Memory B cell (primary cell): ENCODE results near the gene ARG1.
"Not testable (repeated sequence)": the region's sequence is repeated elsewhere in the genome, so short reads cannot be mapped to it uniquely, and the experiment has no call there.

Source experiments
- ATAC-seq: fragments of 150-1000 bp; cut with Tn5 transposase; 2 replicates; pipeline ENCODE4 v1.10.0; 2021; ENCODE audit warnings: low read depth, mild to moderate bottlenecking, moderate library complexity
- DNase-seq, 2 donors: peaks; one replicate each; pipeline ENCODE4 v3.0.0; 2022; ENCODE audit warnings: low spot score in 2 of 2
- H3K27ac Mint-ChIP-seq: one replicate; pipeline ENCODE4 v1.8.0; 2022; ENCODE audit warnings: mild to moderate bottlenecking, moderate library complexity, mixed read lengths
- H3K27me3 Mint-ChIP-seq: one replicate; pipeline ENCODE4 v1.8.0; 2022; ENCODE audit warnings: mixed read lengths
- H3K36me3 Mint-ChIP-seq: one replicate; pipeline ENCODE4 v1.8.0; 2022; ENCODE audit warnings: mild to moderate bottlenecking, mixed read lengths
- H3K4me1 Mint-ChIP-seq: one replicate; pipeline ENCODE4 v1.8.0; 2022; ENCODE audit warnings: mixed read lengths
- H3K4me3 Mint-ChIP-seq: one replicate; pipeline ENCODE4 v1.8.0; 2022; ENCODE audit warnings: mild to moderate bottlenecking, moderate library complexity, mixed read lengths
- H3K9me3 Mint-ChIP-seq: one replicate; pipeline ENCODE4 v1.8.0; 2022; ENCODE audit warnings: mixed read lengths

ARG1 gene

DNA sequence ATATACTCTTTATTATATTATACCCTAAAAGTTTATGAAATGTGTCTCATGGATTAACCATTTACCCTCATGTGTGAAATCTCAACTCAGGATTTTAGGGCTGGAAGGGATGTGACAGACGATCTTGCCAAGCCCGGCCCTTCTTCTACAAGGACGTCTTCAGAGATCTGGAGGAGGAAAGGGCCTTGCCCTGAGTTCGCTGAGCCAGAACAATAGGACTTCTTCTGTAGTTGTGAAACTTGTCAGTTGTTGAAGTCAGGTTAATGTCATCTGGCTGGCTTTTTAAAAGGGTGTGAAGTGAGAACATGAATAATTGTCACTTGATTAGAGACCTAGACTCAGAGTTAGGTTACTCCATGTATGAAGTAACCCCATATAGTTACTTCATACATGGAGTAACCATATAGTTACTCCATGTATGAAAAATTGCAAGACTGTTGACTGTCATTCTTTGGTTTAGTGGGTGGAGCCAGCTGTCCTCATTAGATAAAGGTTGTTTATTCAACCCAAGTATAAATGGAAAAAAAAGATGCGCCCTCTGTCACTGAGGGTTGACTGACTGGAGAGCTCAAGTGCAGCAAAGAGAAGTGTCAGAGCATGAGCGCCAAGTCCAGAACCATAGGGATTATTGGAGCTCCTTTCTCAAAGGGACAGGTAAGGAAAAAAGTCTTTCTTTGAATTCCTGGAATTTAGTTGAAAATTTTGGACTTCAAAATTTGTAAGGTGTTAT is at the start of gene ARG1:
Gene ARG1, plus strand, starts transcription at position 541 of the 730 bp plus-strand sequence. Its CDS starts 57 bp downstream, at position 598.
- no peaks in the 10 kb centered on the region for H3K27me3 Mint-ChIP-seq
- peak within 1 kb of the TSS; percentile 42 for H3K27ac Mint-ChIP-seq
- ATAC-seq = no peak
- no peaks in the 10 kb centered on the region for H3K4me1 Mint-ChIP-seq
- peaks cover 29% of the 10 kb centered on the region for H3K36me3 Mint-ChIP-seq
- no peak for DNase-seq
- no peak within 1 kb of the TSS for H3K4me3 Mint-ChIP-seq
- H3K9me3 Mint-ChIP-seq = no peaks in the 10 kb centered on the region

DNA sequence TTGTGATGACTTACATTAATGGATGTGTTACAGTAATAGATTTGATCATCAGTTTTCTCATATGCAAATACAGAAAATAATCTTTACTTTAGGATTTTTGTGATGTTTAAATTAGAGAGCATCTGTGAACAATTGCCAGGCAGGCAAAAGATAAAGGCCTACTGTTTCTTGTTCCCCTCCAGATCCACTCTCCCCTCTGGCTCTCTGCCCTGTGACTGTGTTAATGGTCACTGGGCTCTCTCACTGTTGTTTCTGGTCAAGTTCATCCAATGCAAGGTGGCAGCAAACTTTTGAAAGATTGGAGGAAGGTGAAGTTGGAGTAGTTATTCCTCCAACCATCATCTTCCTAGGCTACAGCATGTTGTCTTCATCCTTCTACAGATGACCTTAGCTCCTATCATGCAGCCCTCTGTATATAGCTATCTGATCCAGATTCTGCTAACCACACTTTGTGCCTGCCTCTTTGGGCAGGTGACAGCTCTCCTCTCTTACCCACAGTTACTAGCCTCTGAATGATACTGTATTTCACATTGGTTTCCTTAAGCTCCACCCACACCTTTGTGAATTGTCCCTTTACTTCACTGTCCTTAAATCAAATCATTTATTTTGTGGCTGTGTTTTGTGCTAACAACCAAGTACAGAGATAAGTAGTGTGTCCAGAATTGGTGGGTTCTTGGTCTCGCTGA is 48.9 kb upstream of the ARG1 start:
- no peak for DNase-seq
- no peak for ATAC-seq
- Mint-ChIP-seq H3K36me3 (peaks cover 2% of the 10 kb centered on the region), H3K4me1 (no peaks in the 10 kb centered on the region), H3K27ac (no peak overlapping the region), H3K4me3 (no peak overlapping the region), H3K9me3 (peaks cover 4% of the 10 kb centered on the region), H3K27me3 (peaks cover 8% of the 10 kb centered on the region)

DNA sequence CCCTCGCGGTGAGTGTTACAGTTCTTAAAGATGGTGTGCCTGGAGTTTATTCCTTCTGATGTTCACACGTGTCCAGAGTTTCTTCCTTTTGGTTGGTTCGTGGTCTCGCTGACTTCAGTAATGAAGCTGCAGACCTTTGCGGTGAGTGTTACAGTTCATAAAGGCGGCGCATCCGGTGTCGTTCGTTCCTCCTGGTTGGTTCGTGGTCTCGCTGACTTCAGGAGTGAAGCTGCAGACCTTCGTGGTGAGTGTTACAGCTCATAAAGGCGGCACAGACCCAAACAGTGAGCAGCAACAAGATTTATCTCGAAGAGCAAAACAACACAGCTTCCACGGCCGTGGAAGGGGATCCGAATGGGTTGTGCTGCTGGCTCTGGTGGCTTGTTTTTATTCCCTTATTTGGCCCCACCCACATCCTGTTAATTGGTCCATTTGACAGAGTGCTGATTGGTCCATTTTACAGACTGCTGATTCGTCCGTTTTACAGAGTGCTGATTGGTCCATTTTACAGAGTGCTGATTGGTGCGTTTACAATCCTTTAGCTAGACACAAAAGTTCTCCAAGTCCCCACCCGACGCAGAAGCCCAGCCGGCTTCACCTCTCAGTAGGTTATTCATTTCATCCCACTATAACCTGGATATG is 48.2 kb upstream of the ARG1 start:
- DNase-seq = no peak
- Mint-ChIP-seq H3K4me3 (no peak overlapping the region), H3K4me1 (no peaks in the 10 kb centered on the region), H3K9me3 (peaks cover 4% of the 10 kb centered on the region), H3K36me3 (peaks cover 2% of the 10 kb centered on the region), H3K27me3 (peaks cover 5% of the 10 kb centered on the region), H3K27ac (no peak overlapping the region)
- ATAC-seq = no peak

DNA sequence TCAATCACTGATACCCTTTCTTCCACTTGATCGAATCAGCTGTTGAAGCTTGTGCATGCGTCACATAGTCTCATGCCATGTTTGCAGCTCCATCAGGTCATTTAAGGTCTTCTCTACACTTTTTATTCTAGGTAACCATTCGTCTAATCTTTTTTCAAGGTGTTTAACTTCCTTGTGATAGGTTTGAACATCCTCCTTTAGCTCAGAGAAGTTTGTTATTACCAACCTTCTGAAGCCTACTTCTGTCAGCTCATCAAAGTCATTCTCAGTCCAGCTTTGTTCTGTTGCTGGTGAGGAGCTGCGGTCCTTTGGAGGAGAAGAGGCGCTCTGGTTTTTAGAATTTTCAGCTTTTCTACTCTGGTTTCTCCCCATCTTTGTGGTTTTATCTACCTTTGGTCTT is 42.1 kb upstream of the ARG1 start:
- not testable (repeated sequence) for DNase-seq, H3K4me1 Mint-ChIP-seq, H3K9me3 Mint-ChIP-seq, H3K4me3 Mint-ChIP-seq, H3K27ac Mint-ChIP-seq, H3K36me3 Mint-ChIP-seq, H3K27me3 Mint-ChIP-seq, ATAC-seq

DNA sequence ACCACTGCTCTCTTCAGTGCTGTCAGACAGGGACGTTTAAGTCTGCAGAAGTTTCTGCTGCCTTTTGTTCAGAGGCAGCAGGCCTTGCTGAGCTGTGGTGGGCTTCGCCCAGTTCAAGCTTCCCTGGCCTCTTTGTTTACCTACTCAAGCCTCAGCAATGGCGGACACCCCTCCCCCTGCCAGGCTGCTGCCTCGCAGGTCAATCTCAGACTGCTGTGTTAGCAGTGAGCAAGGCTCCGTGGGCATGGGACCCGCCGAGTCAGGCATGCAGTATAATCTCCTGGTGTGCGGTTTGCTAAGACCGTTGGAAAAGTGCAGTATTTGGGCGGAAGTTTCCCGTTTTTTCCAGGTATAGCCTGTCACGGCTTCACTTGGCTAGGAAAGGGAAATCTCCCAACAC is 41.3 kb upstream of the ARG1 start:
- not testable (repeated sequence) for H3K4me1 Mint-ChIP-seq, ATAC-seq

DNA sequence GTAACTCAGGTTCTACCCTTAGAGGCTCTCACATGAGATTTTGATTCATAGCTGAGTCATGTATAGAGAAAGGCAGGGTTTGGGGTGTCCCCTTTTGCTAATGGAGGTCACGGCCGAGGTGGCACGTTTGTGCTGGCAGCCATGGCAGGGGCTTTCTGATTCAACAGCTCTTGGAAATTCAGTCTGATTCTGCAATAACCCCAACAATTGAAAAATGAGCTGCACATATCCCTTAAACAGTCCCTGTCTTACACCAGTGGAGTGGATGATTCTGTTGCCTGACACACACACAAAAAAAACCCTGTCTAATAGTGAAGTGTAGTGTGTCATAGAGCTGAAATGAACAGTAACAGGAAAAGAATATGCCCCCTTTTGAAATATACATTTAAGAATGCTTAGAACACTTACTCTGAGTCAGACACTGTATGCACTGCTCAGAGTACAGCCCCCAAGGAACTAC is 40.4 kb upstream of the ARG1 start:
- Mint-ChIP-seq H3K36me3 (peaks cover 1% of the 10 kb centered on the region), H3K9me3 (no peaks in the 10 kb centered on the region), H3K27ac (no peak overlapping the region), H3K4me1 (peaks cover 9% of the 10 kb centered on the region), H3K4me3 (no peak overlapping the region), H3K27me3 (peaks cover 5% of the 10 kb centered on the region)
- ATAC-seq (peak; percentile 37), DNase-seq (no peak)

More for the DNA sequence above, 41.3 kb upstream of the ARG1 start:
- H3K27me3 Mint-ChIP-seq, H3K4me3 Mint-ChIP-seq, H3K27ac Mint-ChIP-seq, DNase-seq, H3K9me3 Mint-ChIP-seq, H3K36me3 Mint-ChIP-seq: not testable (repeated sequence)

DNA sequence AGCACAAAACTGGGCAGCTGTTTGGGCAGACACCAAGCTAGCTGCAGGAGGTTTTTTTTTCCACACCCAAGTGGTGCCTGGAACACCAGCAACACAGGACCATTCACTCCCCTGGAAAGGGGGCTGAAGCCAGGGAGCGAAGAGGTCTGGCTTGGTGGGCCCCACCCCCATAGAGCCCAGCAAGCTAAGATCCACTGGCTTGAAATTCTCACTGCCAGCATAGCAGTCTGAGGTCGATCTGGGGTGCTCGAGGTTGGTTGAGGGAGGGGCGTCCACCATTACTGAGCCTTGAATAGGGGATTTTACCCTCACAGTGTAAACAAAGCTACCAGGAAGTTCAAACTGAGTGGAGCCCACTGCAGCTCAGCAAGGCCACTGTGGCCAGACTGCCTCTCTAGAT is 34.4 kb upstream of the ARG1 start:
- not testable (repeated sequence) for H3K9me3 Mint-ChIP-seq, H3K27me3 Mint-ChIP-seq, DNase-seq, H3K27ac Mint-ChIP-seq, ATAC-seq, H3K36me3 Mint-ChIP-seq, H3K4me3 Mint-ChIP-seq, H3K4me1 Mint-ChIP-seq

DNA sequence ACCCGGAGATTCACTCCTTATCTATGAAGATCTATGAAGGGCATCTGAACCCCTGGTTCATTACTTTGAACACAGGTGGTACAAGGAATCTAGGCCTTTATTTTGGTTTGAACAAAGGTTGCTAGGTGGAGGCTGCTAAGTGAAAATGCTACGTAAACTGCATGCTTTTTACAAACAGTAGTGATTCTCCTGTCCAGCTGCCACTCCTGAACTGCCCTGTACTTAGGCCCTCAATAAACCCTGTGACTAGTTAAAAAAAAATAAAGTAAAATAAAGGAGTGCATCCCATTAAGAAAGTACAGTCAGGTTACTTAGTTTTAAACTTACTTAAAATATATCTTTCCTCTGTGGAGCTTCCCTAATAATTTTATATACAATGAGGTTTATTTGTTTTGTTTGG is 27.7 kb upstream of the ARG1 start:
- no peak for DNase-seq
- no peak for ATAC-seq
- peaks cover 7% of the 10 kb centered on the region for H3K27me3 Mint-ChIP-seq
- peaks cover 4% of the 10 kb centered on the region for H3K4me1 Mint-ChIP-seq
- H3K36me3 Mint-ChIP-seq = peaks cover 1% of the 10 kb centered on the region
- peaks cover 5% of the 10 kb centered on the region for H3K9me3 Mint-ChIP-seq
- H3K4me3 Mint-ChIP-seq = no peak overlapping the region
- no peak overlapping the region for H3K27ac Mint-ChIP-seq

DNA sequence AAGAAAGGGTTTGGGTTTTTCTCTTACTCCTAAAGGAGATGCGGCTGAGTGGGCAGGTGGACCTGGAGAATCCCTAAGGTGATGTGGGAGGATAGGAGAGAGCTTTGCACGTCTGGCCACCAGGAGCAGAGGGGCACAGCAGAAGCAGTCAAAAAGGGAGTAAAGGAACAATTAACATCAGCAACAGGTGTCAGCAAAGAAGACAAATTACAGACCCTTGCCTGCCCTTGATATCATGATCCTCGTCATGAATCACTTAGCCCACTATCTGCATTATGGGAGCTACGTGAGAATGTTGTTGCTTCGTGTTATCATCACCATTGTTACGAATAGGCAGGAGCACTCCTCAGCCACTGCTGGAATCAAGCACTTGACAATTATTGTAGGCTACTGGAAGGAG is 25.5 kb upstream of the ARG1 start:
- Mint-ChIP-seq H3K27ac (no peak overlapping the region), H3K4me3 (no peak overlapping the region), H3K4me1 (peaks cover 4% of the 10 kb centered on the region), H3K36me3 (peaks cover 1% of the 10 kb centered on the region), H3K9me3 (peaks cover 5% of the 10 kb centered on the region), H3K27me3 (peaks cover 5% of the 10 kb centered on the region)
- DNase-seq (no peak), ATAC-seq (no peak)

DNA sequence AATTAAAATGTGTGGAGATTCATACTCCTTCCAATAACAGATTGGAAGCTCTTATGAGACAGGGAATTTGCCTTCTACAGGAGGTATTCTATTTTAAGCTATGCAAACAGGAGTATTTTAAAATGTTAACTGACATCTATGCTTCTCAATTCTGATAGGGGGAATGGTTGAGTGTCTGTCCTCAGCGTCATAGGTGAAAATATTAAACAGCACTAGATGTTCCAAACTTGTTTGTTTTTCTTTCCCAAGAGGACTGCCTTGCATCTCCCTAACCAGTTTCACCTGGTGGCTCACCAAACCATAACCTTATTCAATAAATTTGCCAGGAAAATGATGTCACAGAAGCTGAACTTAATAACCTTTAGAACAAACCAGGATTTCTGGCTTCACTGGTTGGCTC is 24.6 kb upstream of the ARG1 start:
- ATAC-seq (no peak), DNase-seq (no peak)
- Mint-ChIP-seq H3K27me3 (peaks cover 2% of the 10 kb centered on the region), H3K9me3 (no peaks in the 10 kb centered on the region), H3K4me1 (no peaks in the 10 kb centered on the region), H3K36me3 (no peaks in the 10 kb centered on the region), H3K4me3 (no peak overlapping the region), H3K27ac (no peak overlapping the region)

DNA sequence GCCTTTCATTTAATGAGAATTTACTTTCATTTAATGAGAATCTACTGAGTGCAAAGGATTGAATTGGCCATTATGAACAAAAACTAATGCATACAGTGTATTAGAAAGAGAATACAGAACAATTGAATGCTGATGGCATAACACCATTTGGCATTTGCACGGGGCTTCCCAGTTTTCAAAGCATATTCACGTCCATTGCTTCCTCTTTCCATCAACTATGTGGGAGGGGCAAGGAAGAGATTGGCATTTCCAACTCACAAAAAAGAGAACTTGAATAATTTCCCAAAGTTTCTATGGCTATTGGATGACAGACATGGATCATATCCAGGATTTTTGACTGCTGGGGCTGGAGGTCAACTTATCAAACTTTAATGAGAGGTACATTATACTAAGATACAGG is 23.2 kb upstream of the ARG1 start:
- ATAC-seq = no peak
- H3K4me1 Mint-ChIP-seq = no peaks in the 10 kb centered on the region
- no peak overlapping the region for H3K27ac Mint-ChIP-seq
- H3K36me3 Mint-ChIP-seq = no peaks in the 10 kb centered on the region
- DNase-seq = no peak
- no peaks in the 10 kb centered on the region for H3K9me3 Mint-ChIP-seq
- peaks cover 2% of the 10 kb centered on the region for H3K27me3 Mint-ChIP-seq
- no peak overlapping the region for H3K4me3 Mint-ChIP-seq

DNA sequence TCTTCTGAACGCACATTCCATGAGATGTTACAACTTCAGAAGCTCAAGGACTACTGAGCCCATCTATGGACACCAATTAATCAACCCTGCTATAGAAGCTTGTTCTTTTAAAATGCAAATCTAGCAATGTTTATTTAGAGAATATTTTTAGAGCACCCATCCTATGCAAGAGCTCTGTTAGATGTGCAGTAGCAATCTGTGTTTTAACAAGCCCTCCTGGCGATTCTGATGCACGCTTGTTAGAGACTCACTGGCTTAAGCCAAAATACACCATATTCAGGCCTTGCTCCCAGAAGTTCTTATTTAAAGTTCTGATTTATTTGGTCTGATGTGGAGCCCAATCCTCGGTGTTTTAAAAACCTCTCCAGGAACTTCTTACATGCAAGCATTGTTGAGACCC is 21.1 kb upstream of the ARG1 start:
- no peak overlapping the region for H3K27ac Mint-ChIP-seq
- ATAC-seq = no peak
- H3K4me1 Mint-ChIP-seq = no peaks in the 10 kb centered on the region
- H3K4me3 Mint-ChIP-seq = no peak overlapping the region
- H3K9me3 Mint-ChIP-seq = no peaks in the 10 kb centered on the region
- H3K27me3 Mint-ChIP-seq = peaks cover 2% of the 10 kb centered on the region
- DNase-seq = no peak
- H3K36me3 Mint-ChIP-seq = no peaks in the 10 kb centered on the region

DNA sequence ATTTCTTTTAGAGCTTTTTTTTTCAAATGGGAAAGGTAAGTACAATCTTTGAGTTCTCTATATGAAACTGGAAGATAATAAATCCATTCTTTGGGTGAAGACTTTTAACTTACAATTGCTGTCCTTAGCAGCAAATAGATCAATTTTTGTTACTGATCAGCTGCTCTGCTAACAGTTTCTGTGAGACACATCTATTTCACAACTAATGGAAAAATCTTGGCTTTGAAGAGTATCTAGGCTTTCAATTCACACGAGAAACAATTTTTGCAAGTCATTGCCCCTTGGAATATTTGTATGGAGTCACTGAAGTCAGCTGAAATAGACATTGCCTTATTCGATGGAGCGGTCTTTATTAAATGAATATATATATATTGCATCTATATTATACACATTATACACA is 20.5 kb upstream of the ARG1 start:
- H3K36me3 Mint-ChIP-seq = no peaks in the 10 kb centered on the region
- no peak overlapping the region for H3K27ac Mint-ChIP-seq
- H3K9me3 Mint-ChIP-seq = no peaks in the 10 kb centered on the region
- no peaks in the 10 kb centered on the region for H3K27me3 Mint-ChIP-seq
- DNase-seq (no peak), ATAC-seq (no peak)
- H3K4me1 Mint-ChIP-seq = no peaks in the 10 kb centered on the region
- H3K4me3 Mint-ChIP-seq = no peak overlapping the region

DNA sequence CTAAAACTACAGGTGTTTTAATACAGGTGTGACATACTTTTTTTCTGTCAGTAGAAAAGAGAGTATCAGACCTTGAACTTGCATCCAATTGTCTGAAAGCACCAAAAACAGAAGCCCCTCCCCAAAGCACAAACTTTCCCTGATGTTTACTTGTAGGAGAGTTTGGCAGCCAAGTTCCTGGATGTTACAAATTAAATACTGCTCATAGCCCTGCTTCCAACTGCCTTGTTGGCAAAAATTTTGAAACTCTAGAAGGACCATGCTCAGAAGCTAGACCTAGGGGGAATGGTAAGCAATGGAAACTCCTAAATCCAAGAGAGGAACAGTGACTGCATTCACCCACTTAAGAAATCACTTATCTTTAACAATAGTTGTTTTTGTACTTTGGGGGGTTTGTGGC is 17.0 kb upstream of the ARG1 start:
- ATAC-seq (no peak), DNase-seq (no peak)
- H3K36me3 Mint-ChIP-seq = no peaks in the 10 kb centered on the region
- H3K27me3 Mint-ChIP-seq = no peaks in the 10 kb centered on the region
- H3K4me3 Mint-ChIP-seq = no peak overlapping the region
- H3K4me1 Mint-ChIP-seq = no peaks in the 10 kb centered on the region
- H3K9me3 Mint-ChIP-seq = no peaks in the 10 kb centered on the region
- no peak overlapping the region for H3K27ac Mint-ChIP-seq
